Skeletal muscle cell (primary cell): ENCODE data around the gene PEF1.

Experiments
- DNase-seq: peaks from one replicate; pipeline ENCODE4 v3.0.0-alpha.2; 2010; ENCODE audit warnings: low read depth
- H3K4me3 ChIP-seq: 2 replicates; pipeline ENCODE4 v1.5.1; 2011; ENCODE audit warnings: low read depth, mild to moderate bottlenecking, control low read depth, low read length, moderate library complexity

The PEF1 gene

GRCh38 chr1:31657020-31657804 is 12.5 kb upstream of the PEF1 start:
- H3K4me3 ChIP-seq: no peak overlapping the region
- no peak for DNase-seq

GRCh38 chr1:31655756-31656155 is 11.1 kb upstream of the PEF1 start:
- no peak overlapping the region for H3K4me3 ChIP-seq
- no peak for DNase-seq

- no peak for DNase-seq
- no peak overlapping the region for H3K4me3 ChIP-seq
Observed at GRCh38 chr1:31655104-31655503, 10.4 kb upstream of the PEF1 start.

GRCh38 chr1:31654474-31654776 is 9.7 kb upstream of the PEF1 start:
- no peak overlapping the region for H3K4me3 ChIP-seq
- no peak for DNase-seq

- no peak for DNase-seq
- no peak overlapping the region for H3K4me3 ChIP-seq
Observed at GRCh38 chr1:31653717-31654473, 9.2 kb upstream of the PEF1 start.

- no peak overlapping the region for H3K4me3 ChIP-seq
- no peak for DNase-seq
Observed at GRCh38 chr1:31652891-31653499, 8.3 kb upstream of the PEF1 start.

- no peak overlapping the region for H3K4me3 ChIP-seq
- DNase-seq: no peak
Observed at GRCh38 chr1:31651766-31652165, 7.1 kb upstream of the PEF1 start.

GRCh38 chr1:31651089-31651420 is 6.4 kb upstream of the PEF1 start:
- no peak for DNase-seq

GRCh38 chr1:31650161-31651088 is 5.7 kb upstream of the PEF1 start:
- no peak overlapping the region for H3K4me3 ChIP-seq

More at GRCh38 chr1:31651089-31651420, 6.4 kb upstream of the PEF1 start:
- H3K4me3 ChIP-seq: no peak overlapping the region

GRCh38 chr1:31648641-31649357 is 4.1 kb upstream of the PEF1 start:
- no peak overlapping the region for H3K4me3 ChIP-seq
- DNase-seq: no peak

More at GRCh38 chr1:31650161-31651088, 5.7 kb upstream of the PEF1 start:
- no peak for DNase-seq

- no peak for DNase-seq
- no peak overlapping the region for H3K4me3 ChIP-seq
Observed at GRCh38 chr1:31648190-31648589, 3.5 kb upstream of the PEF1 start.

GRCh38 chr1:31647106-31647505 is 2.4 kb upstream of the PEF1 start:
- H3K4me3 ChIP-seq: no peak overlapping the region
- no peak for DNase-seq

- no peak for DNase-seq
- no peak overlapping the region for H3K4me3 ChIP-seq
Observed at GRCh38 chr1:31646259-31646960, 1.7 kb upstream of the PEF1 start.

GRCh38 chr1:31645274-31645568 is 545 bp upstream of the PEF1 start:
- DNase-seq: no peak

GRCh38 chr1:31643976-31644559 is 608 bp downstream of the PEF1 start:
- H3K4me3 ChIP-seq: peak overlapping the region; percentile 93
- DNase-seq: no peak

More at GRCh38 chr1:31645274-31645568, 545 bp upstream of the PEF1 start:
- H3K4me3 ChIP-seq: peak overlapping the region; percentile 93

- no peak overlapping the region for H3K4me3 ChIP-seq
- DNase-seq: no peak
Observed at GRCh38 chr1:31642897-31643296, 1.8 kb downstream of the PEF1 start.

- no peak overlapping the region for H3K4me3 ChIP-seq
- no peak for DNase-seq
Observed at GRCh38 chr1:31642366-31642765, 2.3 kb downstream of the PEF1 start.

- H3K4me3 ChIP-seq: no peak overlapping the region
- no peak for DNase-seq
Observed at GRCh38 chr1:31640964-31641363, 3.7 kb downstream of the PEF1 start.
